ENCODE results near the gene ZHX3. TPM values are rescaled to one million over a fixed set of nuclear protein-coding genes. Genes with fewer than 3 reads are reported as not detected.

ZHX3 gene
- total RNA-seq, 1 donor from 2014 or later: 14.5 TPM

- FAIRE-seq: no peak
- DNase-seq (ENCODE audit: low read depth): no peak
- no peaks in the 10 kb centered on the region for H3K27me3 ChIP-seq (ENCODE audit: control insufficient read depth, insufficient read depth, low read length)
- no peak for TF ChIP-seq CTCF (IDR thresholded peaks at IDR 0.05; ENCODE audit: insufficient read depth, low read length, severe bottlenecking)
- no peak overlapping the region for H3K4me3 ChIP-seq (ENCODE audit: low read depth, low read length)
- H3K36me3 ChIP-seq (ENCODE audit: control insufficient read depth, insufficient read depth, low read length): no peaks in the 10 kb centered on the region
Measured at GRCh38 chr20:41192575-41192974, 125.0 kb downstream of the ZHX3 start.

GRCh38 chr20:41191562-41192500 lies 125.7 kb downstream of the ZHX3 start:
- H3K27me3 ChIP-seq (ENCODE audit: control insufficient read depth, insufficient read depth, low read length): no peaks in the 10 kb centered on the region
- H3K4me3 ChIP-seq (ENCODE audit: low read depth, low read length): no peak overlapping the region
- no peak for TF ChIP-seq CTCF (IDR thresholded peaks at IDR 0.05; ENCODE audit: insufficient read depth, low read length, severe bottlenecking)
- no peaks in the 10 kb centered on the region for H3K36me3 ChIP-seq (ENCODE audit: control insufficient read depth, insufficient read depth, low read length)
- FAIRE-seq (no peak), DNase-seq (ENCODE audit: low read depth) (no peak)

GRCh38 chr20:41187668-41188067 lies 129.9 kb downstream of the ZHX3 start:
- FAIRE-seq: no peak
- TF ChIP-seq CTCF (IDR thresholded peaks at IDR 0.05; ENCODE audit: insufficient read depth, low read length, severe bottlenecking): no peak
- no peaks in the 10 kb centered on the region for H3K36me3 ChIP-seq (ENCODE audit: control insufficient read depth, insufficient read depth, low read length)
- H3K4me3 ChIP-seq (ENCODE audit: low read depth, low read length): no peak overlapping the region
- no peaks in the 10 kb centered on the region for H3K27me3 ChIP-seq (ENCODE audit: control insufficient read depth, insufficient read depth, low read length)
- no peak for DNase-seq (ENCODE audit: low read depth)

- DNase-seq (ENCODE audit: low read depth) (no peak), FAIRE-seq (no peak)
- no peaks in the 10 kb centered on the region for H3K36me3 ChIP-seq (ENCODE audit: control insufficient read depth, insufficient read depth, low read length)
- no peak for TF ChIP-seq CTCF (IDR thresholded peaks at IDR 0.05; ENCODE audit: insufficient read depth, low read length, severe bottlenecking)
- no peaks in the 10 kb centered on the region for H3K27me3 ChIP-seq (ENCODE audit: control insufficient read depth, insufficient read depth, low read length)
- H3K4me3 ChIP-seq (ENCODE audit: low read depth, low read length): no peak overlapping the region
Measured at GRCh38 chr20:41185013-41185757, 132.3 kb downstream of the ZHX3 start.

- FAIRE-seq (no peak), DNase-seq (ENCODE audit: low read depth) (no peak)
- TF ChIP-seq CTCF (IDR thresholded peaks at IDR 0.05; ENCODE audit: insufficient read depth, low read length, severe bottlenecking): no peak
- H3K4me3 ChIP-seq (ENCODE audit: low read depth, low read length): no peak overlapping the region
- no peaks in the 10 kb centered on the region for H3K27me3 ChIP-seq (ENCODE audit: control insufficient read depth, insufficient read depth, low read length)
- no peaks in the 10 kb centered on the region for H3K36me3 ChIP-seq (ENCODE audit: control insufficient read depth, insufficient read depth, low read length)
Measured at GRCh38 chr20:41183831-41184230, 133.7 kb downstream of the ZHX3 start.
